ENCODE measurements around the gene MST1. TPM values are rescaled to one million over a fixed set of nuclear protein-coding genes. Genes with fewer than 3 reads are reported as not detected.

Gene MST1
- total RNA-seq, 4 donors from 2014 or later = 21.5 to 43.5 (median 40.7) TPM

GRCh38 chr3:49718858-49719213 lies 29.6 kb upstream of the MST1 start:
- intact Hi-C loops (cut with DNase I) = no loop called here
- Histone ChIP-seq H3K4me1 (peaks cover 22 to 28% of the 10 kb centered on the region in 2 donors), H3K27me3 (no peaks in the 10 kb centered on the region), H3K27ac (no peak overlapping the region), H3K36me3 (peaks cover 7 to 15% of the 10 kb centered on the region in 2 donors), H3K4me3 (replicated peaks in 1 of 3) (peak overlapping the region in 2 of 3 donors; percentile 30 to 52), H3K9me3 (no peaks in the 10 kb centered on the region)
- no peak for TF ChIP-seq POLR2A (IDR thresholded peaks at IDR 0.05)
- no peak for TF ChIP-seq CTCF (IDR thresholded peaks at IDR 0.05)
- 8 to 16% methylated on average over 12 to 13 of the region's 33 CpGs for WGBS, 2 donors
- DNase-seq = peak; percentile 24 to 35

DNA sequence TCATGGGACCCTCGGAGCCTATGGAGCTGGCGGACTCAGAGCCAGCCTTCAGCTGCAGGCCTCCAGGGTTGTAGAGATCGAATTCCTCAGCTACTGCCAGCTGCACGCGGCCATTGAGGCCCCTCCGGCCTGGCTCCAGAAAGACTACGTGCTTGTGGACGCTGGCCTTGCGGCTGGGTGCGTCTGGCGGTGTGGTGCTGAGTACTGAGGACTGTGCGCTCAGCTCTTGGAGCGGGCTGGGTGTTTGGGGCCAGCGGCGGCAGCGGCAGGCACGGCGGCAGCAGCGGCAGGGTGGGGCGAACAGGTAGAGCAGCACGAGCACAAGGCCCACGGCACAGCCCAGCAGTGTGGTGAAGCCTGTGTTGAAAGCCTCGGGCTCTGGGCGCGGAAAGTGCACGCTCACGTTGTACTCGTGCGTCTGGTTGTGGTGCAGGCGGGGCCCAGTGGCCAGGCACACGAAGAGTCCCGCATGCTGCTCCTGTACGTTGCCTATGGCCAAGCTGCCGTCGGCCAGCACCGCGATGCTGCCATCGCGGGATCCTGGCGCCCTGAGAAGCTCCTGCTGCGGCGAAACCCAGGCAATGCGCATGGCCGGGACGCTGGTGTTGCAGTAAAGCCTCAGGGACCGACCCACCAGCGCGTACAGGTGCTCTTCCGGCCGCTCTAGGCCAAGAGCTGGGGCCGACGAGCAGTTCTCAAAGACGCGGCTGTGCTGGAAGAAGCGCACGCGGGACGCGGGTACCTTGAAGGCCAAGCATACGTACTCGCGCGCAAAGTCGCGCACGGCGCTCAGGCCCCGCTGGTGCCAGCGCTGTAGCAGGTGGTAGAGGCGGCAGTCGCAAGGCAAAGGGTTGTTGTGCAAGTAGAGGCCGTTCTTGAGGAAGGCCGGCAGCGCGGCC lies 28.9 kb upstream of the MST1 start:
- intact Hi-C loops (cut with DNase I) = no loop called here
- H3K36me3 ChIP-seq = peaks cover 7 to 15% of the 10 kb centered on the region in 2 donors
- H3K4me1 ChIP-seq = peaks cover 21 to 27% of the 10 kb centered on the region in 2 donors
- TF ChIP-seq CTCF (IDR thresholded peaks at IDR 0.05) (no peak), POLR2A (IDR thresholded peaks at IDR 0.05) (no peak)
- no peaks in the 10 kb centered on the region for H3K27me3 ChIP-seq
- WGBS, 2 donors = 65 to 79% methylated on average over 32 to 47 of the region's 75 CpGs
- H3K9me3 ChIP-seq = no peaks in the 10 kb centered on the region
- DNase-seq = no peak
- no peak overlapping the region for H3K27ac ChIP-seq
- H3K4me3 ChIP-seq (replicated peaks in 1 of 3) = no peak overlapping the region

DNA sequence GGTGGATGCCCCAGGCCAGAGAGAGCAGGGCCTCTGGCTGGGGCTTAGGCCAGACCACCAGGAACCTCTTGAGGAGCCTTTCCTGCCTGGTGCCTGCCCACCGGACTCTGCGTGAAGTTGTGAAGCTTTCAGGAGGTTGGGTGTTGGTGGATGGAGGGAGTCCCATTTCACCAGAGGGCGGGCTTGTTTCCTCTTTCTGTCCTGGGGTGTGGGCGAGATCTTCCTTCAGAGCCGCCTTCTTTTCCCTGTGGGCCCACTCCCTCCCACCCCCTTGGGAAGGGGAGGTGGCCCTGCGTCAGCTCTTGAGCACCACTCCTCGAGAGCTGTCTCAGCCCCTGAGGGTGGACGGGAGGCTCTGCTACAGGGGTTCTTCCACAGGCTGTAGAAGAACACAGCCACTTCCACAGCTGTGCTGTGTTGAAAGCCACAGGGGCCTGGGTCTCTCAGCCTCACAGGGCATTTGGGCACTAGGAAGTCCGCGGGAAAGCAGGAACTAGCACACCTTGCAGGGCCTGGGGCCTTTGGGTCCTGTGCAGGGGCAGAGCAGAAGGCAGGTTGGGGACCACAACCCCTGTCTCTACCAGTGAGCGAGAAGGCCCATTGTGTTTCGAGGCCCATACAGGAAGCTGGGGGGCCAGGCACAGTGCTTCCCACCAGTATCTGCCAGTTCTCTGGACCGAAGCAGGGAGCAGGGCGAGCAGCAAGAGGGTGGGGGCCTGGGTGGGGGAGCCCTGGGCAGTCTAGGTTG lies 28.1 kb upstream of the MST1 start:
- 94 to 95% methylated on average over 11 to 14 of the region's 14 CpGs for WGBS, 2 donors
- TF ChIP-seq CTCF (IDR thresholded peaks at IDR 0.05) (no peak), POLR2A (IDR thresholded peaks at IDR 0.05) (no peak)
- H3K27me3 ChIP-seq = no peaks in the 10 kb centered on the region
- intact Hi-C loops (cut with DNase I) = no loop called here
- DNase-seq = no peak
- peaks cover 13 to 19% of the 10 kb centered on the region in 2 donors for H3K4me1 ChIP-seq
- peaks cover 7 to 13% of the 10 kb centered on the region in 2 donors for H3K36me3 ChIP-seq
- no peak overlapping the region for H3K27ac ChIP-seq
- no peaks in the 10 kb centered on the region for H3K9me3 ChIP-seq
- H3K4me3 ChIP-seq (replicated peaks in 1 of 3) = no peak overlapping the region

GRCh38 chr3:49716691-49717210 lies 27.5 kb upstream of the MST1 start:
- peaks cover 10 to 16% of the 10 kb centered on the region in 2 donors for H3K4me1 ChIP-seq
- no peak overlapping the region for H3K4me3 ChIP-seq (replicated peaks in 1 of 3)
- H3K9me3 ChIP-seq = no peaks in the 10 kb centered on the region
- peaks cover 7% of the 10 kb centered on the region in 2 donors for H3K36me3 ChIP-seq
- no peak for TF ChIP-seq CTCF (IDR thresholded peaks at IDR 0.05)
- no peak for TF ChIP-seq POLR2A (IDR thresholded peaks at IDR 0.05)
- no peak overlapping the region for H3K27ac ChIP-seq
- 92 to 100% methylated on average over 1 to 6 of the region's 16 CpGs for WGBS, 2 donors
- H3K27me3 ChIP-seq = no peaks in the 10 kb centered on the region
- no peak for DNase-seq
- intact Hi-C loops (cut with DNase I) = no loop called here

All from thyroid gland (tissue), 4 donors.